HG03045 (cell line): Measurements from ENCODE around the gene ZNF254.
"Not testable (repeated sequence)": the region's sequence is repeated elsewhere in the genome, so short reads cannot be mapped to it uniquely, and the experiment has no call there.

Experiments
- ATAC-seq: cut with Tn5 transposase; IDR thresholded peaks from one replicate; pipeline ENCODE4 v1.9.1; 2021; ENCODE audit warnings: mild to moderate bottlenecking, moderate library complexity; ENCODE audit not compliant: unreplicated experiment

The ZNF254 gene

DNA sequence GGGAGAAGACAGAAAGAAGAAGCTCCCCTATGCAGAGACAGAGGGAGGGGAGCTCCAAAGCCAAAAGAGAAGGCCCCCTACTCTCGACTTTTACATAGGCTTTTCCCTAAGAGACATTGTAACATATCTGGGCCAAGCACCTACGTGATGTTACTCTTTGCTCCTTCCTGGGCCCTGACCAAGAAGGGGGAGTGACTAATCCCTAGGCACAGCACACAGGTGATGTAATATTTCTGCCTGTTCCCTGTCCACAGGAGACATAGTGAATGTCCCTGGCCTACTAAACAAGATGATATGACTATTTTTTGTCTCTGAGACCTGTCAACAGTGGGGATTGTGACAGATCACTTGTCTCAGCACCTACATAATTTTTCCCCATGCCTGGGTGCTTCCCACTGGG is 15.9 kb upstream of the ZNF254 start:
- ATAC-seq: no peak

- no peak for ATAC-seq
Measured at GRCh38 chr19:24072720-24073119, 14.3 kb upstream of the ZNF254 start.

GRCh38 chr19:24073807-24074206 is 13.2 kb upstream of the ZNF254 start:
- ATAC-seq: no peak

DNA sequence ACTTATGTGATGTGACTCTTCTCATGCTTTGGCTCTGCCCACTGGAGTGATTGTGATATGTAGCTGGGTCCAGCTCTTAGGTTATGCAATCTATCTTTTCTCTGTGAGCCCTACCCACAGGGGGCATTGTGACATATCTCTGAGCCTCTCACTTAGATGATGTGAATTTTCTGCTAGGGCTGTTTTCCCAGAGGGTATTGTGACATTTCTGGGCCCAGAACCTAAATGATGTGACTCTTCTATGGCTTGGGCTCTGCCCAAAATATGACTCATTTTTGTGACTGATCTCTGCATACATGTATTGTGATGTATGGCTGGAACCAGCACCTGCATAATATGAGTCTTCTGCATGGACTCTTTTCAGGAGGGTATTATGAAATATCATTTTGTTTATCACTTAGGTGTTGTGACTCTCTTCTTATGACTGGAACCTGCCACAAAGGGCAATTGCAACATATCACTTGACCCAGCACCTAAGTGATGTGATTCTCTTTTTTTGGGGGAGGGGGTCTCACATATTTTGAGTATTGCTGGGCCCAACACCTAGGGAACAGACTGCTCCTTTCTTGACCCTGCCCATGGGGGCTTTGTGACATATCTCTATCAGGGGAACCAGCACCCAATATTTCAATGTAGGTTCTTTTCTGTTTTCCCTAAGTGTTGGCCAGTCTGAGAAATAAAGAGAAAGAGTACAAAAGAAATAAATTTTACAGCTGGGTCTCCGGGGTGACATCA is 12.1 kb upstream of the ZNF254 start:
- ATAC-seq: no peak

DNA sequence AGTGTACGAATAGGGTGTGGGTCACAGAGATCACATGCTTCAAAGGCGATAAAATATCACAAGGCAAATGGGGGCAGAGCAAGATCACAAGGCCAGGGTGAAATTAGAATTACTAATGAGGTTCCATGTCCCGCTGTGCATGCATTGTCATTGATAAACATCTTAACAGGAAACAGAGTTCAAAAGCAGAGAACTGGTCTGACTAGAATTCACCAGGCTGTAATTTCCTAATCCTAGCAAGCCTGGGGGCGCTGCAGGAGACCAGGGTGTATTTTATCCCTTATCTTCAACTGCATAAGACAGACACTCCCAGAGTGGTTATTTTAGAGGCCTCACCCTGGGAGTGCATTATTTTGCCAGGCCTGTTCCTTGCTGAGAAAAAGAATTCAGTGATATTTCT is 11.5 kb upstream of the ZNF254 start:
- not testable (repeated sequence) for ATAC-seq

DNA sequence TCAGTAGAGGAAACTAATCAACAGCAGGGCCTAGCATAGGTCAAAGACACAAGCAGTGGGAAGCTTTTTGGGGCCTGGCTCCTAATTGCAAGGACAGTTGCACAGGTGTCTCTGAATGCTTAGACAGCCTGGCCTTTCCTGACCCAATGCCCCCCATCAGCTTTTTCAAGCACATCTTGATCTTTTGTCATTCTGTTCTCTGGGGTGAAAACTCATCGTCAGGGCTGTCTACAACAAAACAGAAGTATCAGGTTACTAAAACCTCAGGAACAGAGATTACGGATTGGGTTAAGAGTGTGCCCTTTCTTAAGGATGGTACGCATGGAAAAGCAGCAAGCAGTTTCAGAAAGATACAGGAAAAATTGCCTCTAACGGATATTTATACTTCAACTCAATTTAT is 8.3 kb upstream of the ZNF254 start:
- ATAC-seq: no peak

DNA sequence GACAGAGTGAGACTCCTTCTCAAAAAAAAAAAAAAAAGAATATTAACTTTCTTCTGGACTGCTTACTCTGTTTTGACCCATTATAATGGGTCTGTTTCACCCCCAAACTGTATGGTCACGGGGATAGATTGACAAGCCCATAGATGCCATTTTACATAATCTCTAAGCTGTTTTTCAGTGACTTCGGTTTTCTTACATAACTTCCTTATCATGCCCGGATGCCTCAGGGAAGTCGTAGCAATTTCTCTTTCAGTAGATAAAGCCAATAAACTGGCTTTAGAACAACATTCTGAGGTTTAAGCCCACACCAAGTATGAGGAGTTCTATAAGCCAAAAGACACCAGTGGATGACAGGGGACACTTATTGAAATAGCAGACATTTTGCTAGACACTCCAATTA is 5.9 kb upstream of the ZNF254 start:
- ATAC-seq: no peak

DNA sequence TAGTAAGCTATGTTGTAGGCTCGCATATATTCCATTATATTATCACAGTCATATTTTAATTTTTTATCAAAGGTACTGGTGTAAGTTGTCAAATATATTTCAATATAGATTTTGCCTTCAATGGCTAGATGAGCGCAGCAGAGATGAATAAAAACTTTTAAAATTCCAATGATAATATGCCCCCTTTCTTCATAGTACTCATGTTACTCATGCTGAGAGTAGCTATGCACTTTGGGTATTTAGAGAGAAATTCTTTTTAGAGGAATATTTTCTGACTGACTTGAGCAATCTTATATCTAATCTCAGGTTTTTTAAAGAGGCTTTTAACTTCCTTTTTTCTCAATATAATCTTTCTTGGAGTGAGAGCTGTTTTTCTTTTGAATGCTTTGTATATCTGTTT is 11.4 kb downstream of the ZNF254 start:
- no peak for ATAC-seq

DNA sequence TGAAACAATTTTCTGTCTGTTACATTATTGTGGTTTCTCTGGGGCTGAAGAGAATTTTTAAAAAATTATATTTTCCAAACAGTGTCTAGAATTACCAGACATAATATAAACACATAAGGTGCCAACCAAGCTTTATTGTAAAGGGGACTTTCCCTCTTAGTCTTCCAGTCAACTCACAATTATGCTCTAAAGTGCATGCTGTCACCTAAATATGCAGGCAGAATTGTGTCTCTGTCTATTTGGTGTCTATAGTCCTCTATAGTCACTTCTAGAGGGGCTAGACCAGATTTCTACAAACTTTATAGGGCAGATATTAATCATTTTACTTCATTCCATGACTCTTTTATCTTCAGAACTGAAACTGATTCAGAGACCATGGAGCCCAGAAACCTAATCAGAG is 12.8 kb downstream of the ZNF254 start:
- no peak for ATAC-seq

GRCh38 chr19:24100597-24100996 is 13.6 kb downstream of the ZNF254 start:
- ATAC-seq: not testable (repeated sequence)

GRCh38 chr19:24101459-24102115 is 14.6 kb downstream of the ZNF254 start:
- ATAC-seq: no peak

DNA sequence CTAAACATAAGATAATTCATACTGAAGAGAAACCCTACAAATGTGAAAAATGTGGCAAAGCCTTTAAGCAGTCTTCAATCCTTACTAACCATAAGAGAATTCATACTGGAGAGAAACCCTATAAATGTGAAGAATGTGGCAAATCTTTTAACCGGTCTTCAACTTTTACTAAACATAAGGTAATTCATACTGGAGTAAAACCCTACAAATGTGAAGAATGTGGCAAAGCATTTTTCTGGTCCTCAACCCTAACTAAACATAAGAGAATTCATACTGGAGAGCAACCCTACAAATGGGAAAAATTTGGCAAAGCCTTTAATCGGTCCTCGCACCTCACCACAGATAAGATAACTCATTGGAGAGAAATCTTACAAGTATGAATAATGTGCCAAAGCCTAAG is 40.6 kb downstream of the ZNF254 start:
- no peak for ATAC-seq

- ATAC-seq: no peak
Measured at GRCh38 chr19:24140099-24140498, 53.1 kb downstream of the ZNF254 start.

- ATAC-seq: no peak
Measured at GRCh38 chr19:24140591-24140990, 53.6 kb downstream of the ZNF254 start.

DNA sequence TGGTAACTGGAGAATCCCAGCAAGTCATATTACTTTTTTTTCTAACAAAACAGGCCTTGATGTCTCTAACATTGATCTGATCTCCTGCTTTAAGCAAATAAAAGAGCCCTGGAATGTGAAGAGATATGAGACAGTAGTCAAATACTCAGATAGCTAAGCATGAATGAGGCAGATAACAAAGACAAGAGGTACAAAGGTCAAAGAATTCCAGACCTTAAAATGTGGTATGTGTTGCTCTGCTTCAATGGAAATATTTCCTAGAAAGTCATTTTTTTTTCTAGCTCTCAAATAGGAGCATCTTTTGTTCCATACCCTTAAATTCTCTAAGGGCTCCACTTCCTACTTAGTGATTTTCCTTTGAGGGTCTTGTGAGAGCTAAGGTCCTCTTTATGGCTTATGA is 54.6 kb downstream of the ZNF254 start:
- no peak for ATAC-seq

GRCh38 chr19:24142771-24143170 is 55.8 kb downstream of the ZNF254 start:
- no peak for ATAC-seq

DNA sequence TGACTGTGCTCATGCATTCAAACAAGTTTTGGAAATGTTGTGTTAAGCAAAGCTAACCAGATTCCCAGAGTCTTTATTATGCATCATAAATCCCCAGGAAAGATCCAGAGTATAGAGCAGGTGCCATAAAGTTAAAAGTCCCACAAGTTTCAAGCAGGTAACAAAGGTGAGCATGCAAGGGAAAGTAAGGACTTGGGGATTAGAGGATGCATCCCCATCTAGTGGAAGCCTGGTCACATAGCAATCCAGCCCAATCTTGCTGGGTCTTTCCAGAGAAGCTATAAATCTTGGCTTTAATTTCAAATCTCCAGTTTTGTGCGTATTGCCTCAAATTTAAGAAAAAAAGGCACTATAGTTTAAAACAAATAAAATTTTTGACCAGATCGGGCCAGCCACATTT is 72.7 kb downstream of the ZNF254 start:
- no peak for ATAC-seq

DNA sequence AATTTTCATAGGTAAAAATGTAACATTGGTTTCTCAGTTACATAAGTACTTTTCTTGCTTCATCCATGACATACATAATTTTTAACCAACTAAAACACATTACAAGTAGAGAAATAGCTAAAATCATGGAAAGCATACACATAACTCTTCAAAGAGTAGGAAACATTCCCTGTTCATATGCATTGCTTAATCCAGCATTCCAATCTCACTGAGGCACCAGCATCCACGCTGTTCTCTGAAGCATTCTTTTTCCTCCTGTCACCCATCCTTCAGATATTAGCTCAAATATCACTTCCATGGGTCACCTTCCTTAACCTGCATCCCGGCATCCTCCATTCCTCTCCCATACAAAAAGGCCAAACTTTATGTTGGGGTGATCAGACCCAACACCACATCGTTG is 79.1 kb downstream of the ZNF254 start:
- no peak for ATAC-seq

DNA sequence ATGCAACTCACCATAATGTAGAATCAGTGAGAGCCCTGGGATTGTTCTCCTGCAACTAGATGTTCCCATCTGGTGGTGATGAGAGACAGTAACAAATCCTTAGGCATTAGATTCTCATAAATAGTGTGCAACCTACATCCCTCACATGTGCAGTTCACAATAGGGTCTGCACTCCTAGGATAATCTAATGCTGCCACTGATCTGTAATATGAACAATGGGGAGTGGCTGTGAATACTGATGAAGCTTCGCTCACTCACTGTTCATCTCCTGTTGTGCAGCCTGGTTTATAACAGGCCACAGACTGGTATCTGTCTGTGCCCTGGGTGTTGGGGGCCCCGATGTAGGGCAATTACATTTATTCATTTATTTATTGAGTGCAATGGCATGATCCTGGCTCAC is 86.9 kb downstream of the ZNF254 start:
- no peak for ATAC-seq

GRCh38 chr19:24177686-24178085 is 90.7 kb downstream of the ZNF254 start:
- no peak for ATAC-seq

DNA sequence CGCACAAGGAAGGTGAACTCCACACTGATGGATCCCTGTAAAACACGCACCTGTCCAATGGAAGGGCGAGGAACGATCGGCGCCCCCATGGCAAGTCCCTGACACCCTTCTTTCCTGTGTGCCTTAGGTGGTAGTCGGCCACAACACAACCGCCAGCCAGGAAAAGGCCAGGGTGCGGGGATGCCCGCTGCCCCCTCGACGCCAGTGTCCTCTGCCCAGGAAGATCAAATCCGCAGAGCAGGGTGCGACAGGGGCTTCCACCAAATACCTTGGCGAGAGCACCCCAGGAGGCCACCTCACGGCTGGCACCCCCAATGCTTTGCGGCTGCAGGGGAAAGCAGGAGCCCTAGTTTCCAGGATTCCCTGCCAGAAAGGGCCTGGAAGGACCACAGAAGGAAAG is 91.2 kb downstream of the ZNF254 start:
- ATAC-seq: no peak
